Activated naive CD8-positive, alpha-beta T cell treated with anti-CD3 and anti-CD28 coated beads, Interleukin-2, amount 10 ng/mL, durations not matched to agents 7 days and 5 days (primary cell): ENCODE measurements around the gene GPRASP2. TPM values are rescaled to one million over a fixed set of nuclear protein-coding genes. Genes with fewer than 3 reads are reported as not detected.
"Not testable (repeated sequence)": the region's sequence is repeated elsewhere in the genome, so short reads cannot be mapped to it uniquely, and the experiment has no call there.

Source experiments
- ATAC-seq: fragments of 150-1000 bp; cut with Tn5 transposase; one replicate; pipeline ENCODE4 v1.10.0; 2021; ENCODE audit warnings: low read depth, moderate library complexity
- POLR2A ChIA-PET: fragments of 350-600 bp; sonication (Branson Sonifier 250); formaldehyde crosslinking; loops from one replicate; lab custom pipeline; 2021; ENCODE audit warnings: antibody characterized with exemption; lab: Charles Lee
- DNase-seq: peaks from one replicate; pipeline ENCODE4 v3.0.0; 2021
- H3K27ac Mint-ChIP-seq: one replicate; pipeline ENCODE4 v1.8.0; 2022; ENCODE audit warnings: mild to moderate bottlenecking, mixed read lengths
- H3K27me3 Mint-ChIP-seq: one replicate; pipeline ENCODE4 v1.8.0; 2022; ENCODE audit warnings: mild to moderate bottlenecking, moderate library complexity, mixed read lengths
- H3K36me3 Mint-ChIP-seq: one replicate; pipeline ENCODE4 v1.8.0; 2021; ENCODE audit warnings: mild to moderate bottlenecking, mixed read lengths
- H3K4me1 Mint-ChIP-seq: one replicate; pipeline ENCODE4 v1.8.0; 2021; ENCODE audit warnings: mixed read lengths
- H3K4me3 Mint-ChIP-seq: one replicate; pipeline ENCODE4 v1.8.0; 2022; ENCODE audit warnings: mild to moderate bottlenecking, moderate library complexity, mixed read lengths
- H3K9me3 Mint-ChIP-seq: one replicate; pipeline ENCODE4 v1.8.0; 2021; ENCODE audit warnings: mixed read lengths
- total RNA-seq, 2 experiments: library from RNA; stranded (reverse); gene quantifications; one replicate each; pipeline ENCODE4 v1.2.3, GENCODE V29; 2021

The GPRASP2 gene
- under 1 TPM; 0.77 to 0.89 TPM for total RNA-seq

GRCh38 chrX:102712216-102712966 lies at the start of gene GPRASP2:
Gene GPRASP2, plus strand, starts transcription at chrX:102712448. Its CDS starts 2,422 bp downstream, at chrX:102714870.
- Mint-ChIP-seq H3K9me3 (no peaks in the 10 kb centered on the region), H3K36me3 (no peaks in the 10 kb centered on the region), H3K27ac (peak within 1 kb of the TSS; percentile 42), H3K27me3 (peaks cover 15% of the 10 kb centered on the region), H3K4me3 (peak within 1 kb of the TSS; percentile 84), H3K4me1 (peaks cover 10% of the 10 kb centered on the region)
- peak; percentile 60 for ATAC-seq
- POLR2A ChIA-PET, result no interaction called here
- peak; percentile 40 for DNase-seq

- DNase-seq, H3K9me3 Mint-ChIP-seq, H3K27me3 Mint-ChIP-seq, H3K4me1 Mint-ChIP-seq, H3K27ac Mint-ChIP-seq, POLR2A ChIA-PET, H3K4me3 Mint-ChIP-seq, ATAC-seq: not testable (repeated sequence)
- H3K36me3 Mint-ChIP-seq, result peaks cover 12% of the 10 kb centered on the region
Measured at GRCh38 chrX:102663820-102664219, 48.4 kb upstream of the GPRASP2 start.

GRCh38 chrX:102667034-102667433 lies 45.2 kb upstream of the GPRASP2 start:
- DNase-seq, H3K4me3 Mint-ChIP-seq, H3K4me1 Mint-ChIP-seq, H3K9me3 Mint-ChIP-seq, ATAC-seq, H3K27ac Mint-ChIP-seq, H3K27me3 Mint-ChIP-seq, POLR2A ChIA-PET: not testable (repeated sequence)
- H3K36me3 Mint-ChIP-seq, result peaks cover 15% of the 10 kb centered on the region

DNA sequence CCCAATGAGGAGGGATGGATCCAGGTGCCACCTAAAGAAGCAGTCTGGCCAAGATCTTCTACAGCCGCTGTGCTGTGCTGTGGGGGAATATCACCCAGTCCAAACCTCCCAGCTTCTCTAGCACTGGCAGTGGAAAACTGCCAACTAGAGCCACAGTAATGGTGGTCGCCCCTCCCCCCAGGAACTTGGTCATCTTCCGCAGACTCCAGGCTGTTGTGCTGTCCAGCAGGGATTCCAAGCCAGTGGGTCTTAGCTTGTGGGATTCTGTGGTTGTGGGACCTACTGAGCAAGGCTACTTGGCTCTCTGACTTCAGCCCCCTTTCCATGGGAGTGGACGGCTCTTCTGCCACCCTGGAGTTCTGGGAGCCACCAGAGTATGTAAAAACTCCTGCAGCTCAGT lies 42.7 kb upstream of the GPRASP2 start:
- peaks cover 15% of the 10 kb centered on the region for H3K36me3 Mint-ChIP-seq
- H3K4me3 Mint-ChIP-seq, result no peak overlapping the region
- no peaks in the 10 kb centered on the region for H3K4me1 Mint-ChIP-seq
- H3K27me3 Mint-ChIP-seq, result no peaks in the 10 kb centered on the region
- H3K9me3 Mint-ChIP-seq, result peaks cover 6% of the 10 kb centered on the region
- ATAC-seq, result no peak
- no peak overlapping the region for H3K27ac Mint-ChIP-seq
- no peak for DNase-seq
- POLR2A ChIA-PET, result no interaction called here

GRCh38 chrX:102672856-102673255 lies 39.4 kb upstream of the GPRASP2 start:
- H3K27me3 Mint-ChIP-seq, result no peaks in the 10 kb centered on the region
- DNase-seq (no peak), ATAC-seq (no peak)
- H3K27ac Mint-ChIP-seq, result no peak overlapping the region
- H3K4me1 Mint-ChIP-seq, result no peaks in the 10 kb centered on the region
- H3K4me3 Mint-ChIP-seq, result no peak overlapping the region
- peaks cover 3% of the 10 kb centered on the region for H3K9me3 Mint-ChIP-seq
- peaks cover 8% of the 10 kb centered on the region for H3K36me3 Mint-ChIP-seq
- POLR2A ChIA-PET, result no interaction called here

- DNase-seq, H3K9me3 Mint-ChIP-seq, POLR2A ChIA-PET, H3K36me3 Mint-ChIP-seq, H3K27me3 Mint-ChIP-seq, H3K27ac Mint-ChIP-seq, ATAC-seq, H3K4me1 Mint-ChIP-seq, H3K4me3 Mint-ChIP-seq: not testable (repeated sequence)
Measured at GRCh38 chrX:102677479-102677878, 34.8 kb upstream of the GPRASP2 start.

- DNase-seq, result no peak
- H3K27me3 Mint-ChIP-seq, result no peaks in the 10 kb centered on the region
- H3K27ac Mint-ChIP-seq, result no peak overlapping the region
- POLR2A ChIA-PET, result no interaction called here
- no peak overlapping the region for H3K4me3 Mint-ChIP-seq
- H3K36me3 Mint-ChIP-seq, result peaks cover 8% of the 10 kb centered on the region
- no peaks in the 10 kb centered on the region for H3K4me1 Mint-ChIP-seq
- no peak for ATAC-seq
- peaks cover 3% of the 10 kb centered on the region for H3K9me3 Mint-ChIP-seq
Measured at GRCh38 chrX:102684772-102685520, 27.3 kb upstream of the GPRASP2 start.

GRCh38 chrX:102694749-102695148 lies 17.5 kb upstream of the GPRASP2 start:
- POLR2A ChIA-PET, result no interaction called here
- Mint-ChIP-seq H3K9me3 (peaks cover 2% of the 10 kb centered on the region), H3K4me1 (no peaks in the 10 kb centered on the region), H3K4me3 (no peak overlapping the region), H3K36me3 (peaks cover 1% of the 10 kb centered on the region), H3K27ac (no peak overlapping the region), H3K27me3 (no peaks in the 10 kb centered on the region)
- ATAC-seq, result no peak
- DNase-seq, result no peak

DNA sequence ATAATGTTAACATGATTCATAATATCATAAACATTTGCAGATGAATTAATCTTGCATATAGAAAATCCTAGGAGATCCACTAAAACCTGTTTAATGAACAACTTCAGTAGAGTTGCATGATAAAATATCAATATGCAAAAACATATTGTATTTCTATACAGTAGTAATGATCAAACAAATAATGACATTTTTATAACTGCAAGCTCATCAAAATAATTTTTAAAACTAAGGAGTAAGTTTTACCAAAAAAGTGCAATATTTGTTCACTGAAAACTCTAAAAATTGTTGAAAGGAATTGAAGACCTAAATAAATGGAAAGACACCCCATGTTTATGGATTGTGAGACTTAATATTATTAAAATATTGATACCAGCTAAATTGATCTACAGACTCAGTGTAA lies 15.9 kb upstream of the GPRASP2 start:
- POLR2A ChIA-PET, result no interaction called here
- Mint-ChIP-seq H3K4me1 (no peaks in the 10 kb centered on the region), H3K36me3 (no peaks in the 10 kb centered on the region), H3K4me3 (no peak overlapping the region), H3K27me3 (no peaks in the 10 kb centered on the region), H3K9me3 (no peaks in the 10 kb centered on the region), H3K27ac (no peak overlapping the region)
- ATAC-seq (no peak), DNase-seq (no peak)

GRCh38 chrX:102697494-102697893 lies 14.8 kb upstream of the GPRASP2 start:
- no peak overlapping the region for H3K27ac Mint-ChIP-seq
- H3K36me3 Mint-ChIP-seq, result no peaks in the 10 kb centered on the region
- no peaks in the 10 kb centered on the region for H3K27me3 Mint-ChIP-seq
- DNase-seq (no peak), ATAC-seq (no peak)
- no peaks in the 10 kb centered on the region for H3K9me3 Mint-ChIP-seq
- no peaks in the 10 kb centered on the region for H3K4me1 Mint-ChIP-seq
- POLR2A ChIA-PET, result no interaction called here
- H3K4me3 Mint-ChIP-seq, result no peak overlapping the region

DNA sequence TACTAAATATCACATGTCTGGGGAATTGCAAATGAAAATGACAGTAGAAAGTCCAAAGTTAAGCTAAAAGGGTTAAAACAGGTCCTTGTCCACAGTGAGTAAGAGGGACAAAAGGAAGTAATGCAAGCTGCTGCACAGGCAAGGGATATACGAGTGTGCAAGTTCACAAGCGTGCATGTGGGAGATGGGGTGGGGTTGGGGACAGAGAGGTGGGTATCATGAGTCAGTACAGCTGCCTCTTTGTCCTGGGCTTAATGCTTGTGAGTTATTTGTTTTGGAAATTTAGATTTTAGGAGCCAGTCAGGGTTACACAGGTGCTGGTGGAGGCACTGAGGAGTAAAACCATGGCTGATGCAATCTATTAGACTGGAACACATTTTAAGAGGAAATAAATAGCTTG lies 3.3 kb upstream of the GPRASP2 start:
- ATAC-seq, result no peak
- DNase-seq, result no peak
- POLR2A ChIA-PET, result no interaction called here
- Mint-ChIP-seq H3K27ac (no peak overlapping the region), H3K9me3 (no peaks in the 10 kb centered on the region), H3K4me3 (no peak overlapping the region), H3K27me3 (peaks cover 19% of the 10 kb centered on the region), H3K36me3 (no peaks in the 10 kb centered on the region), H3K4me1 (peaks cover 10% of the 10 kb centered on the region)

- no peaks in the 10 kb centered on the region for H3K9me3 Mint-ChIP-seq
Measured at GRCh38 chrX:102711872-102712215, 404 bp upstream of the GPRASP2 start.

GRCh38 chrX:102712981-102713625 lies 855 bp downstream of the GPRASP2 start:
- Mint-ChIP-seq H3K4me1 (peaks cover 10% of the 10 kb centered on the region), H3K36me3 (no peaks in the 10 kb centered on the region), H3K4me3 (peak overlapping the region; percentile 69), H3K9me3 (no peaks in the 10 kb centered on the region), H3K27ac (no peak overlapping the region), H3K27me3 (peaks cover 15% of the 10 kb centered on the region)
- no peak for DNase-seq
- POLR2A ChIA-PET, result no interaction called here
- ATAC-seq, result no peak

More at GRCh38 chrX:102711872-102712215, 404 bp upstream of the GPRASP2 start:
- no peak for DNase-seq
- H3K4me1 Mint-ChIP-seq, result peaks cover 10% of the 10 kb centered on the region
- H3K27ac Mint-ChIP-seq, result no peak overlapping the region
- POLR2A ChIA-PET, result no interaction called here
- ATAC-seq, result no peak
- peaks cover 17% of the 10 kb centered on the region for H3K27me3 Mint-ChIP-seq
- H3K4me3 Mint-ChIP-seq, result no peak overlapping the region
- no peaks in the 10 kb centered on the region for H3K36me3 Mint-ChIP-seq
